Activated CD4-positive, alpha-beta T cell treated with anti-CD3 and anti-CD28 coated beads, Interleukin-2, amount 50 U/mL, for 48 hours (primary cell): ENCODE results near the gene SMARCA2.
A peak's percentile ranks its signal among the peaks of the same experiment; 100 is the strongest.

Experiments used
- DNase-seq, 2 experiments: peaks; one replicate each; pipeline ENCODE4 v3.0.0-alpha.2; 2020

SMARCA2 gene

GRCh38 chr9:2151171-2151570, 136.0 kb downstream of the SMARCA2 start:
- DNase-seq: no peak

GRCh38 chr9:2152966-2153629, 138.0 kb downstream of the SMARCA2 start:
- DNase-seq: no peak

GRCh38 chr9:2153630-2154217, 138.6 kb downstream of the SMARCA2 start:
- no peak for DNase-seq

GRCh38 chr9:2154731-2155130, 139.6 kb downstream of the SMARCA2 start:
- no peak for DNase-seq

- no peak for DNase-seq
Measured at GRCh38 chr9:2155966-2156365, 140.8 kb downstream of the SMARCA2 start.

GRCh38 chr9:2157277-2158110, 142.3 kb downstream of the SMARCA2 start:
- DNase-seq: peak; percentile 54 to 64

- peak; percentile 16 to 23 for DNase-seq
Measured at GRCh38 chr9:2158111-2158610, 143.0 kb downstream of the SMARCA2 start.

- no peak for DNase-seq
Measured at GRCh38 chr9:2158766-2159430, 143.8 kb downstream of the SMARCA2 start.

- no peak for DNase-seq
Measured at GRCh38 chr9:2159521-2160454, 144.6 kb downstream of the SMARCA2 start.

- DNase-seq: no peak
Measured at GRCh38 chr9:2161661-2162060, 146.5 kb downstream of the SMARCA2 start.

- no peak for DNase-seq
Measured at GRCh38 chr9:2163231-2163885, 148.2 kb downstream of the SMARCA2 start.

- DNase-seq: no peak
Measured at GRCh38 chr9:2164268-2164667, 149.1 kb downstream of the SMARCA2 start.

GRCh38 chr9:2166203-2166602, 151.1 kb downstream of the SMARCA2 start:
- DNase-seq: no peak

- no peak for DNase-seq
Measured at GRCh38 chr9:2169035-2169434, 153.9 kb downstream of the SMARCA2 start.

- no peak for DNase-seq
Measured at GRCh38 chr9:2170722-2171121, 155.6 kb downstream of the SMARCA2 start.

GRCh38 chr9:2173170-2173569, 158.0 kb downstream of the SMARCA2 start:
- DNase-seq: no peak

GRCh38 chr9:2173861-2174260, 158.7 kb downstream of the SMARCA2 start:
- DNase-seq: no peak

- no peak for DNase-seq
Measured at GRCh38 chr9:2174306-2174705, 159.2 kb downstream of the SMARCA2 start.

GRCh38 chr9:2174911-2175310, 159.8 kb downstream of the SMARCA2 start:
- DNase-seq: no peak

- DNase-seq: no peak
Measured at GRCh38 chr9:2177121-2177520, 162.0 kb downstream of the SMARCA2 start.

GRCh38 chr9:2178034-2178734, 163.0 kb downstream of the SMARCA2 start:
- no peak for DNase-seq
